Fibroblast of lung (primary cell): ENCODE results near the gene TIMM44. TPM values are rescaled to one million over a fixed set of nuclear protein-coding genes. Genes with fewer than 3 reads are reported as not detected.
A peak's percentile ranks its signal among the peaks of the same experiment; 100 is the strongest.

ENCODE experiments used
- DNase-seq, 2 donors: peaks; one replicate each; pipeline versions ENCODE4 v3.0.0 to v3.0.0-alpha.2; 2010; ENCODE audit warnings: low read depth in 2 of 2
- H2AFZ ChIP-seq: 2 replicates; pipeline ENCODE4 v1.5.1; 2012; ENCODE audit warnings: low read length, control low read depth, inconsistent platforms
- H3K27ac ChIP-seq: 2 replicates; pipeline ENCODE4 v1.5.1; 2011; ENCODE audit warnings: low read length, control low read depth; ENCODE audit not compliant: insufficient read depth
- H3K27me3 ChIP-seq: 2 replicates; pipeline ENCODE4 v1.5.1; 2011; ENCODE audit warnings: mild to moderate bottlenecking, low read length; ENCODE audit not compliant: control insufficient read depth, insufficient read depth
- H3K36me3 ChIP-seq: 2 replicates; pipeline ENCODE4 v1.5.1; 2011; ENCODE audit warnings: low read length; ENCODE audit not compliant: control insufficient read depth, insufficient read depth
- H3K4me1 ChIP-seq: 2 replicates; pipeline ENCODE4 v1.5.1; 2011; ENCODE audit warnings: low read length; ENCODE audit not compliant: control insufficient read depth, insufficient read depth; ENCODE audit errors: extremely low read depth
- H3K4me2 ChIP-seq: 2 replicates; pipeline ENCODE4 v1.5.1; 2011; ENCODE audit warnings: low read length, control low read depth; ENCODE audit not compliant: insufficient read depth; ENCODE audit errors: extremely low read depth
- H3K4me3 ChIP-seq, 4 experiments: fragments of 200-600 bp in 1 of 4; sonication (generic) in 1 of 4; replicated peaks in 1 of 4; 2 replicates each; pipeline ENCODE4 v1.5.1; 2011 to 2016; ENCODE audit warnings: low read length in 4 of 4, low read depth in 3 of 4, mild to moderate bottlenecking in 3 of 4, control low read depth in 2 of 4, inconsistent platforms in 1 of 4, mixed read lengths in 1 of 4; ENCODE audit not compliant: insufficient read depth in 1 of 4; ENCODE audit errors: control extremely low read depth in 1 of 4
- H3K79me2 ChIP-seq: 2 replicates; pipeline ENCODE4 v1.5.1; 2012; ENCODE audit warnings: mild to moderate bottlenecking, low read length, inconsistent platforms; ENCODE audit not compliant: control insufficient read depth, insufficient read depth
- H3K9ac ChIP-seq: 2 replicates; pipeline ENCODE4 v1.5.1; 2011; ENCODE audit warnings: mild to moderate bottlenecking, low read length, control low read depth; ENCODE audit not compliant: insufficient read depth
- H3K9me3 ChIP-seq: 2 replicates; pipeline ENCODE4 v1.5.1; 2012; ENCODE audit warnings: low read depth, low read length; ENCODE audit not compliant: control insufficient read depth, insufficient read depth
- H4K20me1 ChIP-seq: 2 replicates; pipeline ENCODE4 v1.5.1; 2011; ENCODE audit warnings: low read length; ENCODE audit not compliant: control insufficient read depth, insufficient read depth; ENCODE audit errors: extremely low read depth
- EZH2 ChIP-seq: IDR thresholded peaks from 2 replicates; pipeline ENCODE4 v1.5.1; 2012; ENCODE audit warnings: low read length, control low read depth, mild to moderate bottlenecking; ENCODE audit errors: missing control alignments
- polyA plus RNA-seq, 2 donors: library from polyadenylated mRNA; depleted of rRNA in 1 of 2; stranded (reverse) in 1 of 2; unstranded in 1 of 2; fragments of >200 nt; gene quantifications; 2 replicates each; pipeline ENCODE4 v1.2.1, GENCODE V29; 2011 to 2012; ENCODE audit warnings: missing spikeins in 1 of 2
- total RNA-seq: library from RNA; depleted of rRNA; stranded (reverse); fragments of >200 nt; gene quantifications from 2 replicates; pipeline ENCODE4 v1.2.1, GENCODE V29; 2014
- TF ChIP-seq, protein P1 (sequence below), 2 donors: IDR thresholded peaks in 1 of 2; conservative IDR thresholded peaks in 1 of 2; 1 replicate in 1 of 2; 2 replicates in 1 of 2; pipeline ENCODE4 v1.5.1; 2011 to 2012; ENCODE audit warnings: low read length in 2 of 2, control low read depth in 1 of 2, inconsistent platforms in 1 of 2, low read depth in 1 of 2, mild to moderate bottlenecking in 1 of 2

TIMM44 gene
- total and polyA plus RNA-seq, 2 donors (not counting 1 experiment from before 2014, with no cell fraction given) = 29.5 to 56.1 TPM

- H4K20me1 ChIP-seq = no peaks in the 10 kb centered on the region
- peaks cover 29% of the 10 kb centered on the region for H3K79me2 ChIP-seq
- no peak overlapping the region for H3K27ac ChIP-seq
- no peaks in the 10 kb centered on the region for H3K9me3 ChIP-seq
- H3K4me2 ChIP-seq = no peak overlapping the region
- H3K4me3 ChIP-seq = no peak overlapping the region
- no peak for DNase-seq
- H3K9ac ChIP-seq = no peak overlapping the region
- TF ChIP-seq, protein P1, sequence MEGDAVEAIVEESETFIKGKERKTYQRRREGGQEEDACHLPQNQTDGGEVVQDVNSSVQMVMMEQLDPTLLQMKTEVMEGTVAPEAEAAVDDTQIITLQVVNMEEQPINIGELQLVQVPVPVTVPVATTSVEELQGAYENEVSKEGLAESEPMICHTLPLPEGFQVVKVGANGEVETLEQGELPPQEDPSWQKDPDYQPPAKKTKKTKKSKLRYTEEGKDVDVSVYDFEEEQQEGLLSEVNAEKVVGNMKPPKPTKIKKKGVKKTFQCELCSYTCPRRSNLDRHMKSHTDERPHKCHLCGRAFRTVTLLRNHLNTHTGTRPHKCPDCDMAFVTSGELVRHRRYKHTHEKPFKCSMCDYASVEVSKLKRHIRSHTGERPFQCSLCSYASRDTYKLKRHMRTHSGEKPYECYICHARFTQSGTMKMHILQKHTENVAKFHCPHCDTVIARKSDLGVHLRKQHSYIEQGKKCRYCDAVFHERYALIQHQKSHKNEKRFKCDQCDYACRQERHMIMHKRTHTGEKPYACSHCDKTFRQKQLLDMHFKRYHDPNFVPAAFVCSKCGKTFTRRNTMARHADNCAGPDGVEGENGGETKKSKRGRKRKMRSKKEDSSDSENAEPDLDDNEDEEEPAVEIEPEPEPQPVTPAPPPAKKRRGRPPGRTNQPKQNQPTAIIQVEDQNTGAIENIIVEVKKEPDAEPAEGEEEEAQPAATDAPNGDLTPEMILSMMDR (conservative IDR thresholded peaks at IDR 0.05 in 1 of 2, IDR thresholded peaks at IDR 0.05 in 1 of 2; ENCODE audit: low read depth in 1 of 2, low read length in 2 of 2) = no peak
- TF ChIP-seq EZH2 = no peak
- peaks cover 16% of the 10 kb centered on the region for H3K36me3 ChIP-seq
- H3K4me1 ChIP-seq = peaks cover 6% of the 10 kb centered on the region
- H3K27me3 ChIP-seq = no peaks in the 10 kb centered on the region
- H2AFZ ChIP-seq = no peak overlapping the region
Measured at GRCh38 chr19:7905859-7906258, 37.6 kb downstream of the TIMM44 start.

GRCh38 chr19:7905268-7905667, 38.2 kb downstream of the TIMM44 start:
- Histone ChIP-seq H3K27ac (no peak overlapping the region), H3K4me3 (peak overlapping the region in 3 of 4 experiments; percentile 78 to 88 (median 88)), H3K79me2 (peaks cover 29% of the 10 kb centered on the region), H4K20me1 (no peaks in the 10 kb centered on the region), H3K9me3 (no peaks in the 10 kb centered on the region), H3K4me1 (peaks cover 6% of the 10 kb centered on the region), H3K4me2 (peak overlapping the region; percentile 95), H3K9ac (peak overlapping the region; percentile 20), H3K27me3 (no peaks in the 10 kb centered on the region), H2AFZ (no peak overlapping the region), H3K36me3 (peaks cover 10% of the 10 kb centered on the region)
- no peak for TF ChIP-seq EZH2
- TF ChIP-seq, protein P1 (conservative IDR thresholded peaks at IDR 0.05 in 1 of 2, IDR thresholded peaks at IDR 0.05 in 1 of 2; ENCODE audit: low read depth in 1 of 2, low read length in 2 of 2) = no peak
- no peak for DNase-seq

DNA sequence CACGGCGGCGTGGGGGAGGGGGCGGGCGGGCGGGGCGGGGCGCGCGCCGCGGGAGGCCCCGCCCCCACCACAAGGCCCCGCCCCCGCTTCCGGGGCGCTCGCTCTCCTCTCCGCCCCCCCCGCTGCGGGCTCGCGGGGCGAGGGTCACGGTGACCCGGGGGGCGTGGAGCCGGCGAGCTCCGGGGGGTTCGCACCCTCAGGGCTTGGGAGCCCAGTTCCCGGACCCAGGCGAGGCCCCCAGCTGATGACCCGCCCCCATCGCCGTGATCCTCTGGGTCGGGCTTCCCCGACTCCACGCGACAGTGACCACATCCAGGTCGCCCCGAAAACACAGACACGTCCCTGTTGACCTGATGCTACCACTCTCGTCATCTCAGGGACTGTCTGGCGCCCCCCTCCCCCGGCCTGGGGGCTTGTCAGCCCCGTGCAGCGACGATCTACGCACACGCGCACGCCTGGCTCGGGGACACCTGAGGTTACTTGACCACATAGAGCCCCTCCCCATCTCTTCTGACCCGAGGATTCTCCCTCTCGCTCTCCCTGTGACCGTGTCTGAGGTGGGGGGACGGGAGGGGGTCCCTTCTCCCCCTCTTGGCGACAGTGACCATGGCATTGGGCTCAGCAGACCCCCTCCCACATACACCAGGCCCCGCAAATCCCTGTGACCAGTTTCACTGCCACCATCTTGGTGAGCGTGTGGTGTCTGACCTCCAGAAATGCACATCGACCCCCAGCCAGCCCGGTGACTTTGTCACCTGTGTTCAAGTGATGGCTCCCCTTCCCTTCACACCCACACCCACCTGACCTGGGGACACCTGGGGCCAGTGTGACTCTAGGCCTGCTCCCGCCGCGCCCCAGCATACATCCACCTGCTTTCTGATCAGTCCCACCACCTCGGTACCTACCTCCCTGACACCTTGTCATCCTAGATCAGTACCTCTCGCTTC, 39.1 kb downstream of the TIMM44 start:
- no peaks in the 10 kb centered on the region for H4K20me1 ChIP-seq
- H3K4me1 ChIP-seq = peaks cover 6% of the 10 kb centered on the region
- DNase-seq = no peak
- peaks cover 12% of the 10 kb centered on the region for H3K36me3 ChIP-seq
- peak overlapping the region; percentile 86 for H3K27ac ChIP-seq
- H3K4me3 ChIP-seq = peak overlapping the region; percentile 78 to 88 (median 85)
- H2AFZ ChIP-seq = no peak overlapping the region
- H3K9me3 ChIP-seq = no peaks in the 10 kb centered on the region
- H3K4me2 ChIP-seq = peak overlapping the region; percentile 95
- no peak for TF ChIP-seq EZH2
- TF ChIP-seq, protein P1 (conservative IDR thresholded peaks at IDR 0.05 in 1 of 2, IDR thresholded peaks at IDR 0.05 in 1 of 2; ENCODE audit: low read depth in 1 of 2, low read length in 2 of 2) = no peak
- H3K9ac ChIP-seq = peak overlapping the region; percentile 88
- no peaks in the 10 kb centered on the region for H3K27me3 ChIP-seq
- H3K79me2 ChIP-seq = peaks cover 29% of the 10 kb centered on the region
